K562 (cell line): Measurements from ENCODE around the gene SMAD4. TPM values are rescaled to one million over a fixed set of nuclear protein-coding genes. Genes with fewer than 3 reads are reported as not detected.

Source experiments
- ATAC-seq: fragments of 200-7000 bp; cut with Tn5 transposase; 3 replicates; pipeline ENCODE4 v1.9.1; 2020; ENCODE audit warnings: moderate library complexity
- Bru-seq: library from RNA; stranded (reverse); fragments of 400-500 nt; gene quantifications from one replicate; lab custom pipeline; 2021; lab: Mats Ljungman, UMichigan
- BruChase-seq, 2 experiments: library from RNA; stranded (reverse); fragments of 400-500 nt; gene quantifications; one replicate each; lab custom pipeline; 2021; lab: Mats Ljungman, UMichigan
- BruUV-seq: library from RNA; stranded (reverse); fragments of 400-500 nt; replicated peaks from 2 replicates; lab custom pipeline; 2021; lab: Mats Ljungman, UMichigan
- CTCF ChIA-PET: fragments of 300-600 bp; formaldehyde crosslinking; extraction: SDS; loops from one replicate; lab custom pipeline; 2021; ENCODE audit warnings: low intra/inter-chr PET ratio; lab: Yijun Ruan, JAX
- POLR2A ChIA-PET: fragments of 300-600, 350-650 bp; sonication (Branson Sonifier 250); formaldehyde crosslinking; extraction: SDS; loops from one replicate; lab custom pipeline; 2021; ENCODE audit warnings: antibody characterized with exemption, inconsistent platforms; lab: Yijun Ruan, JAX
- DNase-seq, 4 experiments: peaks; one replicate each; pipeline versions ENCODE4 v3.0.0 to v3.0.0-alpha.2; 2011 to 2018; ENCODE audit warnings: low spot score in 3 of 4, mixed read lengths in 3 of 4; ENCODE audit errors: extremely low read depth in 1 of 4
- FAIRE-seq: peaks from 2 replicates; lab custom pipeline; 2011; peaks lifted over from hg19 to GRCh38; lab: Jason Lieb, UNC
- H2AFZ ChIP-seq: 2 replicates; pipeline ENCODE4 v1.6.0; 2011; ENCODE audit warnings: low read depth, low read length, control low read depth, inconsistent platforms
- H3K27ac ChIP-seq: fragments of 200-600 bp; 3 replicates; pipeline ENCODE4 v1.8.0; 2011; ENCODE audit warnings: low read depth, mild to moderate bottlenecking, control low read depth, inconsistent platforms, low read length, moderate library complexity, mixed read lengths; ENCODE audit errors: extremely low read depth
- H3K27me3 ChIP-seq, 2 experiments: fragments of 300-600 bp in 1 of 2; 2 replicates in 1 of 2; 3 replicates in 1 of 2; pipeline versions ENCODE4 v1.6.0 to v1.8.0; 2011; ENCODE audit warnings: inconsistent platforms in 2 of 2, low read length in 2 of 2, mild to moderate bottlenecking in 1 of 2, mixed read lengths in 1 of 2, moderate library complexity in 1 of 2; ENCODE audit not compliant: control insufficient read depth in 2 of 2, insufficient read depth in 2 of 2
- H3K36me3 ChIP-seq: fragments of 300-600 bp; 3 replicates; pipeline ENCODE4 v1.8.0; 2011; ENCODE audit warnings: mild to moderate bottlenecking, low read length, inconsistent platforms; ENCODE audit not compliant: control insufficient read depth, insufficient read depth
- H3K4me1 ChIP-seq, 2 experiments: fragments of 200-600 bp in 1 of 2; replicated peaks in 1 of 2; 2 replicates in 1 of 2; 3 replicates in 1 of 2; pipeline versions ENCODE4 v1.5.1 to v1.8.0; 2011; ENCODE audit warnings: inconsistent platforms in 2 of 2, low read length in 2 of 2, mild to moderate bottlenecking in 1 of 2, mixed read lengths in 1 of 2, moderate library complexity in 1 of 2; ENCODE audit not compliant: control insufficient read depth in 2 of 2, insufficient read depth in 2 of 2
- H3K4me2 ChIP-seq: 2 replicates; pipeline ENCODE4 v1.6.1; 2011; ENCODE audit warnings: low read length, control low read depth, inconsistent platforms, mixed read lengths; ENCODE audit not compliant: insufficient read depth
- H3K4me3 ChIP-seq: fragments of 200-600 bp; sonication (generic), shearing (Covaris generic); 2 replicates; pipeline ENCODE4 v1.5.1; 2016; ENCODE audit warnings: control low read depth, inconsistent platforms
- H3K79me2 ChIP-seq: fragments of 200-600 bp; 3 replicates; pipeline ENCODE4 v1.8.0; 2011; ENCODE audit warnings: low read length, inconsistent platforms; ENCODE audit not compliant: control insufficient read depth, insufficient read depth
- H3K9ac ChIP-seq, 2 experiments: 2 replicates each; pipeline versions ENCODE4 v1.6.0 to v1.6.1; 2011; ENCODE audit warnings: low read depth in 2 of 2, low read length in 2 of 2, control low read depth in 1 of 2, inconsistent platforms in 1 of 2, mild to moderate bottlenecking in 1 of 2, mixed read lengths in 1 of 2; ENCODE audit not compliant: insufficient read depth in 1 of 2
- H3K9me1 ChIP-seq: one replicate; pipeline ENCODE4 v1.6.0; 2011; ENCODE audit warnings: inconsistent platforms, mild to moderate bottlenecking, low read length, moderate library complexity; ENCODE audit not compliant: control insufficient read depth, insufficient read depth
- H3K9me3 ChIP-seq: replicated peaks from 2 replicates; pipeline ENCODE4 v1.5.1; 2011; ENCODE audit warnings: low read depth, low read length, inconsistent platforms; ENCODE audit not compliant: control insufficient read depth, insufficient read depth
- H4K20me1 ChIP-seq: replicated peaks from 2 replicates; pipeline ENCODE4 v1.6.1; 2011; ENCODE audit warnings: low read length, inconsistent platforms, mixed read lengths; ENCODE audit not compliant: control insufficient read depth, insufficient read depth
- CREM ChIP-seq: IDR thresholded peaks from 2 replicates; pipeline ENCODE4 v1.6.1; 2014; ENCODE audit warnings: antibody characterized with exemption, low read depth
- DPF2 ChIP-seq: fragments of 450-650 bp; IDR thresholded peaks from 2 replicates; pipeline ENCODE4 v1.6.1; 2016
- ESRRA ChIP-seq: fragments of 450-650 bp; IDR thresholded peaks from 2 replicates; pipeline ENCODE4 v1.6.1; 2014; ENCODE audit warnings: low read depth, mild to moderate bottlenecking, moderate library complexity, borderline replicate concordance
- GABPA ChIP-seq: fragments of 200-800 bp; sonication (Bioruptor generic); conservative IDR thresholded peaks from 2 replicates; pipeline ENCODE4 v1.6.1; 2016; ENCODE audit warnings: low read depth, missing genetic modification characterization, missing compliant biosample characterization
- HCFC1 ChIP-seq: IDR thresholded peaks from 2 replicates; pipeline ENCODE4 v1.6.1; 2012; ENCODE audit warnings: low read depth, low read length, improper control_type of control experiment
- PHF8 ChIP-seq: fragments of 200-600 bp; sonication (generic); IDR thresholded peaks from 2 replicates; pipeline ENCODE4 v1.6.1; 2012; ENCODE audit warnings: mixed run types, mild to moderate bottlenecking, inconsistent platforms, low read length, moderate library complexity, borderline replicate concordance
- POLR2B ChIP-seq: fragments of 450-650 bp; IDR thresholded peaks from 2 replicates; pipeline ENCODE4 v1.6.1; 2018; ENCODE audit warnings: low read depth; ENCODE audit not compliant: partially characterized antibody
- POLR2H ChIP-seq: IDR thresholded peaks from 2 replicates; pipeline ENCODE4 v1.6.1; 2016; ENCODE audit warnings: missing genetic modification characterization, low read depth, mild to moderate bottlenecking, control low read depth, missing compliant biosample characterization, moderate library complexity
- RBFOX2 ChIP-seq: fragments of 200-400 bp; formaldehyde crosslinking; IDR thresholded peaks from 2 replicates; pipeline ENCODE4 v1.6.1; 2017; ENCODE audit warnings: low read depth, mild to moderate bottlenecking, low read length, moderate library complexity
- TCF7L2 ChIP-seq: fragments of 150-350 bp; IDR thresholded peaks from 2 replicates; pipeline ENCODE4 v1.6.1; 2016; ENCODE audit warnings: low read depth, mild to moderate bottlenecking, low read length, moderate library complexity
- TEAD2 ChIP-seq: fragments of 450-650 bp; IDR thresholded peaks from 2 replicates; pipeline ENCODE4 v1.6.1; 2016; ENCODE audit warnings: missing genetic modification characterization, control low read depth, missing compliant biosample characterization
- WGBS: fragments of 100-300 bp; shearing (Covaris generic); methylation state at CpG from one replicate; pipeline ENCODE4 v1.1.6; 2016; ENCODE audit warnings: low coverage, mixed read lengths; ENCODE audit not compliant: insufficient coverage; ENCODE audit errors: missing lambda C conversion rate; 5-methylcytosine and 5-hydroxymethylcytosine counted together
- in situ Hi-C: fragments of 300-500 bp; cut with MboI; formaldehyde crosslinking; loops from 4 replicates; pipeline ENCODE4 v1.15.0; 2018; ENCODE audit warnings: inconsistent platforms, mixed read lengths
- intact Hi-C: fragments of 100-400 bp; cut with micrococcal nuclease; formaldehyde crosslinking; loops from 2 replicates; pipeline ENCODE4 v1.14.2; 2022
- long read RNA-seq, 3 experiments: library from polyadenylated mRNA in 2 of 3; library from RNA in 1 of 3; unstranded in 2 of 3; stranded (forward) in 1 of 3; transcript quantifications; one replicate each; pipeline ENCODE4 v2.0.0, GENCODE V29; 2019 to 2022
- polyA minus RNA-seq, 3 experiments: library from RNA; depleted of rRNA, polyadenylated mRNA; stranded (reverse); fragments of >200 nt; gene quantifications; 2 replicates each; pipeline ENCODE4 v1.2.3, GENCODE V29; 2011
- polyA plus RNA-seq, 8 experiments: library from polyadenylated mRNA; depleted of rRNA in 4 of 8; stranded (reverse) in 5 of 8; unstranded in 3 of 8; fragments of >200 nt; fragmentation: Nextera tagmentation in 2 of 8; fragmentation: Illumina TruSeq in 1 of 8; extraction: Ambion mirVana in 2 of 8; extraction: Trizol in 1 of 8; gene quantifications; 2 replicates each; pipeline versions ENCODE4 v1.2.1 to v1.2.3, GENCODE V29; 2011 to 2014; ENCODE audit warnings: inconsistent platforms in 1 of 8, missing spikeins in 1 of 8
- total RNA-seq, 7 experiments: library from RNA; depleted of rRNA in 6 of 7; stranded (reverse); fragments of >200 nt in 6 of 7; fragmentation: Illumina TruSeq in 2 of 7; extraction: Trizol in 2 of 7; gene quantifications; 2 replicates each; pipeline versions ENCODE4 v1.2.1 to v1.2.3, GENCODE V29; 2011 to 2021; ENCODE audit warnings: low replicate concordance in 1 of 7
- TF ChIP-seq, protein P1 (sequence below): sonication (generic); formaldehyde crosslinking; IDR thresholded peaks from 2 replicates; pipeline ENCODE4 v1.9.0; 2022; ENCODE audit warnings: mild to moderate bottlenecking, missing genetic modification reagents
- TF ChIP-seq, protein P2 (sequence below), 2 experiments: fragments of 450-650 bp; conservative IDR thresholded peaks; 2 replicates each; pipeline ENCODE4 v1.6.1; 2017; ENCODE audit warnings: mild to moderate bottlenecking in 2 of 2, moderate library complexity in 2 of 2

Gene SMAD4
- 32.8 and 90.7 TPM in 2 replicates for total RNA-seq (2011; cell fraction: chromatin; rRNA removed; ENCODE audit: low replicate concordance)
- total RNA-seq (2011; cell fraction: nucleolus; rRNA removed) = 10.2 and 13.8 TPM in 2 replicates
- total RNA-seq (2011; cell fraction: nucleoplasm; rRNA removed) = 41.1 and 72.5 TPM in 2 replicates
- 40.7 and 41.0 TPM in 2 replicates for total RNA-seq (2014; rRNA removed)
- 51.6 and 55.5 TPM in 2 replicates for total RNA-seq (2014; rRNA removed; fragmentation: Illumina TruSeq; extraction: Trizol)
- 31.1 and 32.8 TPM in 2 replicates for total RNA-seq (2015; rRNA removed; fragmentation: Illumina TruSeq; extraction: Trizol)
- 45.4 and 49.6 TPM in 2 replicates for total RNA-seq (2021)
- 55.0 and 69.3 TPM in 2 replicates for polyA plus RNA-seq (2011; rRNA removed)
- 28.1 and 32.9 TPM in 2 replicates for polyA plus RNA-seq (2011; cell fraction: cytosol; rRNA removed)
- polyA plus RNA-seq (2011; cell fraction: nucleus; rRNA removed) = 40.4 and 42.8 TPM in 2 replicates
- polyA plus RNA-seq (2012) = 24.4 and 33.8 TPM in 2 replicates
- 34.6 and 39.4 TPM in 2 replicates for polyA plus RNA-seq (2014; fragmentation: Illumina TruSeq; extraction: Trizol)
- 1 to 10 TPM; 5.7 to 7.1 TPM for polyA plus RNA-seq (2014; fragmentation: Nextera tagmentation; extraction: Ambion mirVana)
- polyA plus RNA-seq (2014; rRNA removed) = 10.9 and 19.8 TPM in 2 replicates
- 101 and 139 TPM in 2 replicates for polyA minus RNA-seq (2011; rRNA and poly(A)+ RNA removed)
- 33.4 and 37.4 TPM in 2 replicates for polyA minus RNA-seq (2011; cell fraction: cytosol; rRNA and poly(A)+ RNA removed)
- polyA minus RNA-seq (2011; cell fraction: nucleus; rRNA and poly(A)+ RNA removed) = 15.1 and 21.7 TPM in 2 replicates
- Bru-seq, nascent RNA = percentile 75 among the genes with signal in this experiment
- percentile 85 among the genes with signal in this experiment for BruChase-seq, experiment 1, labeled RNA remaining after a 2-hour chase
- percentile 86 among the genes with signal in this experiment for BruChase-seq, experiment 2, labeled RNA remaining after a 6-hour chase
- long read RNA-seq, experiment 1, full-length matches to known transcripts = 85 of 146 reads
- long read RNA-seq, experiment 1, partial matches to known transcripts = 40 of 146 reads
- long read RNA-seq, experiment 1, other reads (novel, unspliced or antisense) = 21 of 146 reads
- long read RNA-seq, experiment 2, partial matches to known transcripts = 1 of 18 reads
- long read RNA-seq, experiment 2, other reads (novel, unspliced or antisense) = 17 of 18 reads
- long read RNA-seq, experiment 3, partial matches to known transcripts = 1 of 2 reads
- long read RNA-seq, experiment 3, other reads (novel, unspliced or antisense) = 1 of 2 reads

DNA sequence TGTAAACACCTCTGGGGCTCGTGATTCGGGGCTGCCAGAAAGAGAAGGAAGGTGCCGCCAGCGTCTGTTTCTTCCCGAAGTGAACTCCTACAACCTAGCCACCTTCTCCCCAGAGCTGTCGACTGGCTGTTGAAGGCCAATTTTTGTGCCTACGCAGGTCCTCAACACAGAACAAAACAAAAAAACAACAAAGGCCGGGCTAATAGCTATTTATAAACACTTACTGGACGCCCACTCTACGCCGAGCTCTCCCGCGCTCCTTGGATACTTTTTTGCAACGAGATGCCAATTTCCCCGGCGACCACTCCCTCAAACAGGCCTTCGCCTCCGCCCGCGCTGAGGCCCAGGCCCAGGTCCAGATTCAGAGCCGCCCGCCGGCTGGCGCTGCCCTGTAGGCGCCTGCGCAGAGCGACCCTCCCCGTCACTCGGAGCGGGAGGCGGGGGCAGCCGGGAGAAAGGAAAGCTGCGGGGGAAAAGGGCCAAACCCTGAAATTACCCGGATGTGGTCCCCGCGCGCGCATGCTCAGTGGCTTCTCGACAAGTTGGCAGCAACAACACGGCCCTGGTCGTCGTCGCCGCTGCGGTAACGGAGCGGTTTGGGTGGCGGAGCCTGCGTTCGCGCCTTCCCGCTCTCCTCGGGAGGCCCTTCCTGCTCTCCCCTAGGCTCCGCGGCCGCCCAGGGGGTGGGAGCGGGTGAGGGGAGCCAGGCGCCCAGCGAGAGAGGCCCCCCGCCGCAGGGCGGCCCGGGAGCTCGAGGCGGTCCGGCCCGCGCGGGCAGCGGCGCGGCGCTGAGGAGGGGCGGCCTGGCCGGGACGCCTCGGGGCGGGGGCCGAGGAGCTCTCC, at the start of gene SMAD4:
Gene SMAD4 (plus strand): TSS at position 520 of the 843 bp plus-strand sequence. CDS start 16,834 bp downstream, outside the sequence.
- BruUV-seq = TSS peak; percentile 69
- no peak for TF ChIP-seq TEAD2 (tag)
- TF ChIP-seq RBFOX2 = peak; percentile 95
- peak; percentile 49; the same call in 1 of the 2 replicates for TF ChIP-seq ESRRA
- TF ChIP-seq, protein P1, sequence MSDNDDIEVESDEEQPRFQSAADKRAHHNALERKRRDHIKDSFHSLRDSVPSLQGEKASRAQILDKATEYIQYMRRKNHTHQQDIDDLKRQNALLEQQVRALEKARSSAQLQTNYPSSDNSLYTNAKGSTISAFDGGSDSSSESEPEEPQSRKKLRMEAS (CRISPR knock-in tag) = peak; percentile 20; the same call in 1 of the 2 replicates
- TF ChIP-seq, protein P2, sequence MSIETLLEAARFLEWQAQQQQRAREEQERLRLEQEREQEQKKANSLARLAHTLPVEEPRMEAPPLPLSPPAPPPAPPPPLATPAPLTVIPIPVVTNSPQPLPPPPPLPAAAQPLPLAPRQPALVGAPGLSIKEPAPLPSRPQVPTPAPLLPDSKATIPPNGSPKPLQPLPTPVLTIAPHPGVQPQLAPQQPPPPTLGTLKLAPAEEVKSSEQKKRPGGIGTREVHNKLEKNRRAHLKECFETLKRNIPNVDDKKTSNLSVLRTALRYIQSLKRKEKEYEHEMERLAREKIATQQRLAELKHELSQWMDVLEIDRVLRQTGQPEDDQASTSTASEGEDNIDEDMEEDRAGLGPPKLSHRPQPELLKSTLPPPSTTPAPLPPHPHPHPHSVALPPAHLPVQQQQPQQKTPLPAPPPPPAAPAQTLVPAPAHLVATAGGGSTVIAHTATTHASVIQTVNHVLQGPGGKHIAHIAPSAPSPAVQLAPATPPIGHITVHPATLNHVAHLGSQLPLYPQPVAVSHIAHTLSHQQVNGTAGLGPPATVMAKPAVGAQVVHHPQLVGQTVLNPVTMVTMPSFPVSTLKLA (conservative IDR thresholded peaks at IDR 0.05) = peak in 1 of 2 experiments; percentile 7; a peak in 1 of 4 replicates
- peak; percentile 92; the same call in 1 of the 2 replicates for TF ChIP-seq PHF8
- peak; percentile 72 for TF ChIP-seq GABPA
- TF ChIP-seq CREM = 0 out of 2 replicates have a peak, but pooled peaks have one; percentile 7
- TF ChIP-seq TCF7L2 = no peak
- TF ChIP-seq POLR2H (tag) = peak; percentile 79
- TF ChIP-seq POLR2B = peak; percentile 84
- peak; percentile 8; the same call in 1 of the 2 replicates for TF ChIP-seq HCFC1
- no peak for TF ChIP-seq DPF2

More for the DNA sequence above, at the start of gene SMAD4:
- H3K27ac ChIP-seq = peak within 1 kb of the TSS; percentile 94
- H3K9ac ChIP-seq = peak within 1 kb of the TSS; percentile 87 to 96
- H2AFZ ChIP-seq = peak within 1 kb of the TSS; percentile 89
- in situ Hi-C loops (no loop called here), intact Hi-C loops (no loop called here)
- no peaks in the 10 kb centered on the region for H3K9me3 ChIP-seq
- ATAC-seq = peak; percentile 86
- H3K79me2 ChIP-seq = peaks cover 65% of the 10 kb centered on the region
- no peaks in the 10 kb centered on the region for H3K9me1 ChIP-seq
- H3K36me3 ChIP-seq = peaks cover 8% of the 10 kb centered on the region; the same call in 2 of the 3 replicates
- peak within 1 kb of the TSS; percentile 93 for H3K4me2 ChIP-seq
- peaks cover 7 to 25% of the 10 kb centered on the region in 2 experiments; a peak in 4 of 5 replicates for H3K4me1 ChIP-seq
- ChIA-PET POLR2A (interaction anchor here (0.6 to 2.9 kb wide), 12 partner anchors 9 to 185 kb away, joined by 3 to 14 read pairs (median 4); partner anchors contain the start of gene ME2), CTCF (interaction anchor here (1.3 kb wide), 1 partner anchor 211 kb away, joined by 3 read pairs; no protein-coding TSS in a partner anchor)
- H3K4me3 ChIP-seq = peak within 1 kb of the TSS; percentile 75
- no peaks in the 10 kb centered on the region for H3K27me3 ChIP-seq
- peak; percentile 80 for FAIRE-seq
- DNase-seq = peak; percentile 93 to 94 (median 94)
- peaks cover 13% of the 10 kb centered on the region for H4K20me1 ChIP-seq
- WGBS = 2% methylated on average over 43 of the region's 79 CpGs
